HepG2 (cell line): ENCODE measurements around the gene POLA2. TPM values are rescaled to one million over a fixed set of nuclear protein-coding genes. Genes with fewer than 3 reads are reported as not detected.
A peak's percentile ranks its signal among the peaks of the same experiment; 100 is the strongest.

Experiments
- AKNA ChIP-seq: sonication (generic); formaldehyde crosslinking; IDR thresholded peaks from 2 replicates; pipeline ENCODE4 v1.4.0; 2020; ENCODE audit warnings: missing genetic modification reagents, borderline replicate concordance
- EP300 ChIP-seq, 3 experiments: sonication (generic) in 1 of 3; formaldehyde crosslinking in 1 of 3; IDR thresholded peaks; 2 replicates each; pipeline versions ENCODE4 v1.5.1 to v1.6.1; 2011 to 2020; ENCODE audit warnings: low read depth in 2 of 3, low read length in 2 of 3, borderline replicate concordance in 1 of 3, improper control_type of control experiment in 1 of 3, mild to moderate bottlenecking in 1 of 3, missing genetic modification reagents in 1 of 3, moderate library complexity in 1 of 3
- ESRRA ChIP-seq: sonication (generic); formaldehyde crosslinking; IDR thresholded peaks from 2 replicates; pipeline ENCODE4 v1.5.1; 2020; ENCODE audit warnings: mild to moderate bottlenecking, low read depth, missing genetic modification reagents
- FOXA3 ChIP-seq: IDR thresholded peaks from 2 replicates; pipeline ENCODE4 v1.6.1; 2016; ENCODE audit warnings: missing genetic modification reagents, missing compliant biosample characterization
- HNRNPK ChIP-seq: fragments of 200-400 bp; formaldehyde crosslinking; IDR thresholded peaks from 2 replicates; pipeline ENCODE4 v1.6.1; 2018; ENCODE audit warnings: low read length, low read depth, moderate library complexity, mild to moderate bottlenecking; ENCODE audit not compliant: poor library complexity, severe bottlenecking
- JUNB ChIP-seq: sonication (generic); formaldehyde crosslinking; IDR thresholded peaks from 2 replicates; pipeline ENCODE4 v1.8.0; 2022; ENCODE audit warnings: missing genetic modification reagents, mild to moderate bottlenecking, borderline replicate concordance
- KLF16 ChIP-seq, 2 experiments: sonication (generic) in 1 of 2; formaldehyde crosslinking in 1 of 2; IDR thresholded peaks; 2 replicates each; pipeline versions ENCODE4 v1.6.1 to v1.8.0; 2016 to 2023; ENCODE audit warnings: missing genetic modification reagents in 2 of 2, missing compliant biosample characterization in 1 of 2
- PHF21A ChIP-seq: sonication (generic); formaldehyde crosslinking; IDR thresholded peaks from 2 replicates; pipeline ENCODE4 v1.5.0; 2020; ENCODE audit warnings: mild to moderate bottlenecking, missing genetic modification reagents
- SPEN ChIP-seq: sonication (generic); formaldehyde crosslinking; IDR thresholded peaks from 2 replicates; pipeline ENCODE4 v1.5.1; 2020; ENCODE audit warnings: low read depth, mild to moderate bottlenecking, missing genetic modification reagents
- TCF7 ChIP-seq: sonication (generic); IDR thresholded peaks from 2 replicates; pipeline ENCODE4 v1.6.1; 2016; ENCODE audit warnings: antibody characterized with exemption, low read depth
- TFDP1 ChIP-seq: IDR thresholded peaks from 2 replicates; pipeline ENCODE4 v1.6.1; 2016; ENCODE audit warnings: missing compliant biosample characterization, missing genetic modification reagents, borderline replicate concordance
- THAP11 ChIP-seq: IDR thresholded peaks from 2 replicates; pipeline ENCODE4 v1.6.1; 2016; ENCODE audit warnings: missing biosample characterization, missing genetic modification reagents
- ZBTB1 ChIP-seq: sonication (generic); formaldehyde crosslinking; IDR thresholded peaks from 2 replicates; pipeline ENCODE4 v1.4.0; 2020; ENCODE audit warnings: missing genetic modification reagents, borderline replicate concordance
- ZFP1 ChIP-seq: IDR thresholded peaks from 2 replicates; pipeline ENCODE4 v1.6.1; 2016
- ZNF30 ChIP-seq: sonication (generic); formaldehyde crosslinking; IDR thresholded peaks from 2 replicates; pipeline ENCODE4 v1.5.0; 2020; ENCODE audit warnings: mild to moderate bottlenecking, missing genetic modification reagents
- ZNF326 ChIP-seq: sonication (generic); formaldehyde crosslinking; IDR thresholded peaks from 2 replicates; pipeline ENCODE4 v1.4.0; 2020; ENCODE audit warnings: missing genetic modification reagents, borderline replicate concordance
- ZNF354B ChIP-seq: sonication (generic); formaldehyde crosslinking; IDR thresholded peaks from 2 replicates; pipeline ENCODE4 v1.8.0; 2022; ENCODE audit warnings: mild to moderate bottlenecking, missing genetic modification reagents
- ZNF362 ChIP-seq: sonication (generic); formaldehyde crosslinking; IDR thresholded peaks from 2 replicates; pipeline ENCODE4 v1.4.0; 2020; ENCODE audit warnings: missing genetic modification reagents, mild to moderate bottlenecking, borderline replicate concordance
- ZNF781 ChIP-seq: sonication (generic); formaldehyde crosslinking; IDR thresholded peaks from 2 replicates; pipeline ENCODE4 v1.5.1; 2020; ENCODE audit warnings: borderline replicate concordance, mild to moderate bottlenecking, missing genetic modification reagents; ENCODE audit errors: not compliant biosample characterization
- polyA plus RNA-seq, 8 experiments: library from polyadenylated mRNA; depleted of rRNA in 3 of 8; stranded (reverse) in 7 of 8; unstranded in 1 of 8; fragments of >200 nt; fragmentation: Illumina TruSeq in 4 of 8; extraction: Trizol in 4 of 8; gene quantifications; 2 replicates each; pipeline versions ENCODE4 v1.2.1 to v1.2.3, GENCODE V29; 2011 to 2016; ENCODE audit warnings: low read depth in 4 of 8, missing spikeins in 1 of 8, mixed read lengths in 1 of 8; ENCODE audit not compliant: insufficient read depth in 1 of 8
- total RNA-seq, 5 experiments: library from RNA; depleted of rRNA; stranded (reverse); fragments of >200 nt; fragmentation: Illumina TruSeq; extraction: Trizol; gene quantifications; 2 replicates each; pipeline ENCODE4 v1.2.3, GENCODE V29; 2016; ENCODE audit warnings: low read depth in 1 of 5

POLA2 gene
- total and polyA plus RNA-seq, 2 of the 13 experiments (the other 11 are each of a cell fraction or from before 2014, with no cell fraction given): 9.7 to 15.6 TPM

- TF ChIP-seq EP300 (IDR thresholded peaks at IDR 0.05; ENCODE audit: low read depth in 2 of 2, low read length in 2 of 2) (no peak), EP300 (CRISPR knock-in tag; IDR thresholded peaks at IDR 0.05; ENCODE audit: borderline replicate concordance) (peak; percentile 17; the same call in 1 of the 2 replicates), HNRNPK (no peak), THAP11 (CRISPR knock-in tag) (peak; percentile 47), JUNB (CRISPR knock-in tag) (no peak), ESRRA (CRISPR knock-in tag) (no peak), ZNF326 (no peak), FOXA3 (CRISPR knock-in tag) (peak; percentile 25), ZFP1 (0 out of 2 replicates have a peak, but pooled peaks have one; percentile 21), PHF21A (CRISPR knock-in tag) (peak; percentile 78; the same call in 1 of the 2 replicates), AKNA (CRISPR knock-in tag) (no peak), TFDP1 (peak; percentile 24; the same call in 1 of the 2 replicates), ZNF362 (CRISPR knock-in tag) (peak; percentile 78; the same call in 1 of the 2 replicates), ZNF30 (CRISPR knock-in tag) (no peak), TCF7 (peak; percentile 55), ZNF354B (CRISPR knock-in tag) (no peak), KLF16 (CRISPR knock-in tag; IDR thresholded peaks at IDR 0.05) (peak in 1 of 2 experiments; percentile 89; a peak in 2 of 4 replicates), ZNF781 (CRISPR knock-in tag) (no peak), SPEN (CRISPR knock-in tag) (0 out of 2 replicates have a peak, but pooled peaks have one; percentile 28), ZBTB1 (CRISPR knock-in tag) (no peak)
These were observed 13.2 kb downstream of the POLA2 start (continued) for GRCh38 chr11:65274735-65275682.
